NT2/D1 (cell line): ENCODE data around the gene GDPGP1.

Experiments used
- YY1 ChIP-seq: IDR thresholded peaks from 2 replicates; pipeline ENCODE4 v1.6.1; 2011; ENCODE audit not compliant: insufficient read length, insufficient read depth
- ZNF274 ChIP-seq: IDR thresholded peaks from 2 replicates; pipeline ENCODE4 v1.6.1; 2011; ENCODE audit warnings: mild to moderate bottlenecking, low read depth, low read length

DNA sequence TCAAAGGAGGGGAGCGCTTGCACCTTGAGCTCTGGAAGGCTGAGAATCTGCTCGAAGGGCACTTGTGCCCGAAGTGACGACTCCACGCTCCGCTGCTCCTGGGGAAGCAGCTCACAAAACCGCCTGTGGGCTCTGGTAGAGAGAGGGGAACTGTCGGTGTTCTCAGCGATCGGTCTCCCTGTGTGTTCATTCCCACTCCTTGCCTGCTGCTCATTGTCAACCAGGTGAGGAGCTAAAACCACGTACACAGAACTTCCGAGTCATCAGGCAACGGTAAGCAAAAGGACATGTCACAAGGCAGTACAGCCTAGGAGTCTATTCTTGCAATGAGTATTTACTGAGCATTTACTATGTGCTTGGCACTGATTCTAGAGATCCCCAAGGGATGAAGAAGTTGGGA, 1.8 kb upstream of the GDPGP1 start:
- no peak for TF ChIP-seq YY1
- TF ChIP-seq ZNF274 = no peak
